GM21447 (cell line): Measurements from ENCODE around the gene GLIPR1.
"Not testable (repeated sequence)": the region's sequence is repeated elsewhere in the genome, so short reads cannot be mapped to it uniquely, and the experiment has no call there.

Experiments
- ATAC-seq: cut with Tn5 transposase; IDR thresholded peaks from one replicate; pipeline ENCODE4 v1.9.1; 2021; ENCODE audit not compliant: unreplicated experiment

Gene GLIPR1

GRCh38 chr12:75471902-75472890 is 8.4 kb upstream of the GLIPR1 start:
- no peak for ATAC-seq

GRCh38 chr12:75474116-75474515 is 6.4 kb upstream of the GLIPR1 start:
- ATAC-seq, result no peak

GRCh38 chr12:75476071-75476470 is 4.5 kb upstream of the GLIPR1 start:
- ATAC-seq, result no peak

GRCh38 chr12:75477137-75477536 is 3.4 kb upstream of the GLIPR1 start:
- no peak for ATAC-seq

- peak; percentile 17 for ATAC-seq
Measured at GRCh38 chr12:75478116-75478794, 2.3 kb upstream of the GLIPR1 start.

GRCh38 chr12:75479963-75480461 is 543 bp upstream of the GLIPR1 start:
- ATAC-seq, result peak; percentile 40

- ATAC-seq, result peak; percentile 17
Measured at GRCh38 chr12:75481013-75481705, 604 bp downstream of the GLIPR1 start.

- no peak for ATAC-seq
Measured at GRCh38 chr12:75481774-75482173, 1.2 kb downstream of the GLIPR1 start.

- no peak for ATAC-seq
Measured at GRCh38 chr12:75482646-75483045, 2.1 kb downstream of the GLIPR1 start.

- ATAC-seq, result no peak
Measured at GRCh38 chr12:75483431-75483830, 2.9 kb downstream of the GLIPR1 start.

GRCh38 chr12:75484450-75484849 is 3.9 kb downstream of the GLIPR1 start:
- not testable (repeated sequence) for ATAC-seq

GRCh38 chr12:75487308-75487707 is 6.8 kb downstream of the GLIPR1 start:
- ATAC-seq, result no peak

GRCh38 chr12:75488553-75488952 is 8.0 kb downstream of the GLIPR1 start:
- ATAC-seq, result peak; percentile 47

- ATAC-seq, result no peak
Measured at GRCh38 chr12:75489187-75489586, 8.6 kb downstream of the GLIPR1 start.

- no peak for ATAC-seq
Measured at GRCh38 chr12:75489613-75490210, 9.2 kb downstream of the GLIPR1 start.

- ATAC-seq, result no peak
Measured at GRCh38 chr12:75491169-75491568, 10.6 kb downstream of the GLIPR1 start.

GRCh38 chr12:75503459-75503858 is 22.9 kb downstream of the GLIPR1 start:
- ATAC-seq, result no peak

GRCh38 chr12:75503866-75504265 is 23.3 kb downstream of the GLIPR1 start:
- no peak for ATAC-seq

- no peak for ATAC-seq
Measured at GRCh38 chr12:75505706-75506312, 25.3 kb downstream of the GLIPR1 start.

GRCh38 chr12:75507086-75507485 is 26.5 kb downstream of the GLIPR1 start:
- ATAC-seq, result no peak
